Pancreas (tissue), 10 donors: ENCODE results near the gene NSUN6. TPM values are rescaled to one million over a fixed set of nuclear protein-coding genes. Genes with fewer than 3 reads are reported as not detected.

Experiments
- ATAC-seq, 4 donors: fragments of 200-7000 bp; cut with Tn5 transposase; one replicate each; pipeline versions ENCODE4 v1.8.0 to v1.9.1; 2020; ENCODE audit warnings: mild to moderate bottlenecking in 4 of 4, moderate library complexity in 4 of 4
- DNase-seq, 6 donors: peaks; one replicate each; pipeline ENCODE4 v3.0.0-alpha.2; 2020
- FAIRE-seq: peaks from 2 replicates; lab custom pipeline; 2012; peaks lifted over from hg19 to GRCh38; lab: Jason Lieb, UNC
- H3K27ac ChIP-seq, 4 donors: fragments of 200-600 bp; sonication (generic); 1 replicate in 3 of 4; 2 replicates in 1 of 4; pipeline versions ENCODE4 v1.5.0 to v1.8.0; 2020
- H3K27me3 ChIP-seq, 4 donors: fragments of 200-600 bp; one replicate each; pipeline ENCODE4 v1.8.0; 2021
- H3K36me3 ChIP-seq, 3 donors: fragments of 200-600 bp; sonication (generic) in 1 of 3; one replicate each; pipeline versions ENCODE4 v1.5.0 to v1.8.0; 2020 to 2021
- H3K4me1 ChIP-seq, 3 donors: fragments of 200-600 bp; one replicate each; pipeline ENCODE4 v1.8.0; 2021
- H3K4me3 ChIP-seq, 4 donors: fragments of 200-600 bp; sonication (generic) in 2 of 4; one replicate each; pipeline versions ENCODE4 v1.5.0 to v1.8.0; 2020 to 2021
- H3K9me3 ChIP-seq, 4 donors: fragments of 200-600 bp; one replicate each; pipeline ENCODE4 v1.8.0; 2021
- WGBS, 2 donors: extraction: QIAGEN DNeasy Blood & Tissue Kit; methylation state at CpG; one replicate each; pipeline ENCODE4 v1.1.7; 2013; 5-methylcytosine and 5-hydroxymethylcytosine counted together
- intact Hi-C, 3 donors: fragments of 100-400 bp; cut with DNase I; formaldehyde crosslinking; loops; one replicate each; pipeline versions ENCODE4 v1.11.1 to v1.14.2; 2022
- polyA plus RNA-seq, 2 donors: library from polyadenylated mRNA; stranded (reverse); fragments of 200-250 nt; gene quantifications; one replicate each; pipeline ENCODE4 v1.2.3, GENCODE V29; 2013
- total RNA-seq, 6 donors: library from RNA; stranded (reverse); fragmentation: NEBNext Ultra II Directional in 4 of 6; extraction: Animal tissue kit (Norgen Biotek cat#: 25700) in 4 of 6; gene quantifications; one replicate each; pipeline versions ENCODE4 v1.2.1 to v1.2.4, GENCODE V29; 2021 to 2023
- TF ChIP-seq, protein P1 (sequence below), 4 donors: fragments of 200-600 bp; sonication (generic) in 3 of 4; IDR thresholded peaks; one replicate each; pipeline versions ENCODE4 v1.5.0 to v1.8.0; 2021; ENCODE audit warnings: antibody characterized with exemption in 4 of 4
- donor health status: healthy with polysubstance abuse.
- donor health status: DM: no; HTN: no; CAD: no; lungs with moderate emphysema.
- donor health status: DM: no; HTN: no; CAD: no.
- donor health status: control.
- donor health status: control.
- donor health status: Bipolar disorder and iron deficiency.
- donor health status: DM: yes; HTN: yes; CAD: no.
- donor health status: DM: no; HTN: no; CAD: no.
- donor health status: DM: no; HTN: no; CAD: no.
- donor health status: DM: yes; HTN: yes; CAD: no.

NSUN6 gene
- total and polyA plus RNA-seq, 8 donors = 7.3 to 16.5 (median 8.5) TPM

DNA sequence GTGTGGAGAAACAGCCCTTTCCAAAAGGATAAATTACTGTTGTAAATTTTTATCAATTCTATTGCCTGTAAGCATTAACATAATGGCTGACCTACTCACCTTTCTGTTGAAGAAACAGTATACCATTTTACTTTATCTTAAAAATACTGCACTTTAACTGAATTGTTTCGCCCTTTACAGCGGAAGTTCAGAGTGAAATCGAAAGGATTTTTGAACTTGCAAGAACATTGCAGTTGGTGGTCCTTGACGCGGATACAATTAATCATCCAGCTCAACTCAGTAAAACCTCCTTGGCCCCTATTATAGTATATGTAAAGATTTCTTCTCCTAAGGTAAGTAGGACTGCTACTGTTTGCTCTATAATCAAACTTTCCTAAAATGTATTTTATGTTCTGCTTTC is 117.5 kb downstream of the NSUN6 start:
- DNase-seq (no peak), FAIRE-seq (no peak), ATAC-seq (no peak)
- no peaks in the 10 kb centered on the region for H3K4me1 ChIP-seq
- TF ChIP-seq, protein P1, sequence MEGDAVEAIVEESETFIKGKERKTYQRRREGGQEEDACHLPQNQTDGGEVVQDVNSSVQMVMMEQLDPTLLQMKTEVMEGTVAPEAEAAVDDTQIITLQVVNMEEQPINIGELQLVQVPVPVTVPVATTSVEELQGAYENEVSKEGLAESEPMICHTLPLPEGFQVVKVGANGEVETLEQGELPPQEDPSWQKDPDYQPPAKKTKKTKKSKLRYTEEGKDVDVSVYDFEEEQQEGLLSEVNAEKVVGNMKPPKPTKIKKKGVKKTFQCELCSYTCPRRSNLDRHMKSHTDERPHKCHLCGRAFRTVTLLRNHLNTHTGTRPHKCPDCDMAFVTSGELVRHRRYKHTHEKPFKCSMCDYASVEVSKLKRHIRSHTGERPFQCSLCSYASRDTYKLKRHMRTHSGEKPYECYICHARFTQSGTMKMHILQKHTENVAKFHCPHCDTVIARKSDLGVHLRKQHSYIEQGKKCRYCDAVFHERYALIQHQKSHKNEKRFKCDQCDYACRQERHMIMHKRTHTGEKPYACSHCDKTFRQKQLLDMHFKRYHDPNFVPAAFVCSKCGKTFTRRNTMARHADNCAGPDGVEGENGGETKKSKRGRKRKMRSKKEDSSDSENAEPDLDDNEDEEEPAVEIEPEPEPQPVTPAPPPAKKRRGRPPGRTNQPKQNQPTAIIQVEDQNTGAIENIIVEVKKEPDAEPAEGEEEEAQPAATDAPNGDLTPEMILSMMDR (IDR thresholded peaks at IDR 0.05) = no peak
- no peaks in the 10 kb centered on the region for H3K27me3 ChIP-seq
- 92 to 93% methylated on average over 5 of the region's 5 CpGs for WGBS, 2 donors
- no peaks in the 10 kb centered on the region for H3K9me3 ChIP-seq
- H3K4me3 ChIP-seq = no peak overlapping the region
- H3K27ac ChIP-seq = no peak overlapping the region
- H3K36me3 ChIP-seq = peaks cover 0 to 17% (median 2%) of the 10 kb centered on the region in 3 donors
- intact Hi-C loops = no loop called here

DNA sequence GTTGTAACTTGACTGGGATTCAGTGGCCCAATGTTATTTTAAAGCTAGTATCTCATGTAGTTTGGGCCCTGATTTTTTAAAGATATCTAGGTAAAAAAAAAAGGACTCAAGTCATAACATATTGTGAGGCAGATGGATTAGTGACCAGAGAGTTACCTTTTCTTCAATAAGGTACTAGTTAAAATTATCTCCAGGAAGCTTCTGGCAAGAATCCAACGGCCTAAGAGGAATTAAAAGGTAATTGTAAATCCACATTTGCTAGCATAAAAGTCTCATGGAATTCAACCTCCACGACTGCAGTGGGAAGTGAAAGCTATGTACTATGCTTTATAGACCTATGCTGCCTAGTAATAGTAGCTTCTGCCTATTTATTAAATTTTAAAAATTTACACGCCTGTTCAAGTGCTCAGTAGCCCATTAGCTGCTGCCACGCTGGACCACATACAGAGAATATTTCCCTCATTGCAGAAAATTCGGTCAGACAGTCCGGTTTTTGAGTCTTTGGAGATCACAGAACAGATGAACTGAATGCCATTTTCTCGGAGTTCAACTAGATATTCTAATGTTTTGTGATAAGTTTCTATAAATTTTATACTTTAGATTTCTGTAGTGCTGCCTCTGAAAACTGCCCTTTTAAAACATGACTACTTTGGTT is 118.4 kb downstream of the NSUN6 start:
- no peak overlapping the region for H3K27ac ChIP-seq
- ATAC-seq = no peak
- WGBS, 2 donors = 82% methylated on average over 7 of the region's 7 CpGs
- DNase-seq = no peak
- TF ChIP-seq, protein P1 (IDR thresholded peaks at IDR 0.05) = no peak
- H3K36me3 ChIP-seq = peaks cover 0 to 8% (median 0%) of the 10 kb centered on the region in 3 donors
- no peaks in the 10 kb centered on the region for H3K4me1 ChIP-seq
- H3K9me3 ChIP-seq = no peaks in the 10 kb centered on the region
- intact Hi-C loops = no loop called here
- no peak overlapping the region for H3K4me3 ChIP-seq
- no peak for FAIRE-seq
- H3K27me3 ChIP-seq = no peaks in the 10 kb centered on the region

DNA sequence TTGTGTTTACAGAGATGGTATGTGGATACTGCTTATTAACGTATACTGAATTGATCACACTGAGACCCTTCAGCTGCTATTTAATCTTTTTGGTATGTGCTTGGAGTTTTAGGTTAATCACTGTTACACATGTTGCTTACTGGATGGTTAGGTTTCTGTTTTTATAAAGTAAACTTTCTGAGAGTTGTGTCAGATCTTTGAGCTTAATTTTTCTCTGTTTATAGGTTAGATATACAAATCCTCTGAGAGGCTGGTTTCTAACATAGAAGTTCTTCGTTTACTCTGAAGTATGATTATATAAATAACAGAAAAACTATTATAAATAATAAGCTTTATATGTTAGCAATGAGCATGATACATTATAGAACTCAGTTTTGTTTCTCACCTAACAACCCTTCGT is 123.1 kb downstream of the NSUN6 start:
- FAIRE-seq (no peak), DNase-seq (no peak), ATAC-seq (no peak)
- TF ChIP-seq, protein P1 (IDR thresholded peaks at IDR 0.05) = no peak
- Histone ChIP-seq H3K27me3 (no peaks in the 10 kb centered on the region), H3K9me3 (no peaks in the 10 kb centered on the region), H3K4me3 (no peak overlapping the region), H3K4me1 (peaks cover 0 to 3% (median 0%) of the 10 kb centered on the region in 3 donors), H3K36me3 (no peaks in the 10 kb centered on the region), H3K27ac (no peak overlapping the region)
- 91 to 92% methylated on average over 3 of the region's 3 CpGs for WGBS, 2 donors
- intact Hi-C loops = no loop called here

DNA sequence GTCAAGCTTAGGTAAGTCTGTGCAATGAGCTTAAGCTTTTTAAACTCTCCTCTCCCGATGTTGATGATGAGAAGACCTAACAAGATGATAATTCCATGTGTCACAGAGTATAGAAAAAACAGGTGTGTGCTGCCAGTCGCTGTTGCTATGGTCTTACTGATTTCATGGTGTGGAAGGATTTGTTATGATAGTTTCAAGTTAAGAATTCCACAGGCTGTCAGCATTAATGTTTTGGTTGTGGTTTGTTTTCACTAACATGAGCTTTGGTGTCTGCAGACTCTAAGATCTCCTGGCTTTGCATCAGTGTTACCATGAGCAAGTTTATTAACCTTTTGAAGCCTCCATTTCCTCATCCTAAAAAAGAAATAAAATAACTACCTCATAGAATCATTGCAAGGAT is 123.7 kb downstream of the NSUN6 start:
- Histone ChIP-seq H3K27me3 (no peaks in the 10 kb centered on the region), H3K4me3 (no peak overlapping the region), H3K4me1 (peaks cover 0 to 3% (median 0%) of the 10 kb centered on the region in 3 donors), H3K9me3 (no peaks in the 10 kb centered on the region), H3K36me3 (no peaks in the 10 kb centered on the region), H3K27ac (no peak overlapping the region)
- DNase-seq = no peak
- TF ChIP-seq, protein P1 (IDR thresholded peaks at IDR 0.05) = no peak
- no peak for ATAC-seq
- WGBS, 2 donors = 91 to 92% methylated on average over 2 of the region's 2 CpGs
- intact Hi-C loops = no loop called here
- no peak for FAIRE-seq

DNA sequence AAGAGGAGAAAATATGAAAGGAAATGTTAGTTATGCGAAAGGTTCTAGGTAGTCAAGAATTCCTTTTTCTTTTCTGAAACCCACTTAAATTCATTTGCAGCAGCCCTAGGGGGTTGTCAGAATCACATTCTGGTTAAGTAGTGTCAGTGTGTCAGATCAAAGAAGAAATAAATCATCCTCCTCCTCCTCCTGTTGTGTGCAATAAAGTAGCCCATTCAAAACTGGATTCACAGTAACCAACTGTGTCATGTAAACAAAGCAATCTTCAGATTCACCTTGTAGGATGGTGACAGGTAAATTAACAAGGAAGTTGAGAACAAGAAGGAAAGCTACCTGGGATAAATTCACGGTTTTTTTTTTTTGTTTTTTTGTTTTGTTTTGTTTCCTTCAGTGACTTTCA is 127.5 kb downstream of the NSUN6 start:
- WGBS, 2 donors = 71 to 72% methylated on average over 2 of the region's 2 CpGs
- no peak for DNase-seq
- TF ChIP-seq, protein P1 (IDR thresholded peaks at IDR 0.05) = no peak
- Histone ChIP-seq H3K4me3 (no peak overlapping the region), H3K27me3 (no peaks in the 10 kb centered on the region), H3K4me1 (peaks cover 0 to 3% (median 0%) of the 10 kb centered on the region in 3 donors), H3K27ac (peak overlapping the region in 1 of 4 donors; percentile 1), H3K36me3 (peaks cover 0 to 6% (median 0%) of the 10 kb centered on the region in 3 donors), H3K9me3 (no peaks in the 10 kb centered on the region)
- intact Hi-C loops = no loop called here
- ATAC-seq = no peak
- no peak for FAIRE-seq
